Mesendoderm (in vitro differentiated cells): ENCODE measurements around the gene ACTR6.
"Not testable (repeated sequence)": the region's sequence is repeated elsewhere in the genome, so short reads cannot be mapped to it uniquely, and the experiment has no call there.

Experiments used
- DNase-seq: peaks from one replicate; pipeline ENCODE4 v3.0.0; 2013
- H2AK5ac ChIP-seq: 2 replicates; pipeline ENCODE4 v1.6.1; 2013; ENCODE audit warnings: low read length, inconsistent platforms
- H2BK120ac ChIP-seq: 2 replicates; pipeline ENCODE4 v1.6.1; 2013; ENCODE audit warnings: low read depth, mild to moderate bottlenecking, low read length, moderate library complexity, mixed read lengths
- H2BK15ac ChIP-seq: replicated peaks from 2 replicates; pipeline ENCODE4 v1.6.1; 2013; ENCODE audit warnings: low read depth, mild to moderate bottlenecking, moderate library complexity
- H2BK5ac ChIP-seq: 2 replicates; pipeline ENCODE4 v1.6.1; 2013; ENCODE audit warnings: low read length, inconsistent platforms
- H3K18ac ChIP-seq: 2 replicates; pipeline ENCODE4 v1.6.1; 2013; ENCODE audit warnings: mild to moderate bottlenecking, low read length, mixed read lengths
- H3K23ac ChIP-seq: one replicate; pipeline ENCODE4 v1.6.1; 2013; ENCODE audit warnings: low read length
- H3K27ac ChIP-seq: 2 replicates; pipeline ENCODE4 v1.5.1; 2013; ENCODE audit warnings: low read depth, mild to moderate bottlenecking, inconsistent platforms, low read length, moderate library complexity
- H3K27me3 ChIP-seq: 2 replicates; pipeline ENCODE4 v1.6.1; 2013; ENCODE audit warnings: low read length, control low read depth, mild to moderate bottlenecking, inconsistent platforms; ENCODE audit not compliant: insufficient read depth, poor library complexity
- H3K36me3 ChIP-seq: 2 replicates; pipeline ENCODE4 v1.6.1; 2013; ENCODE audit warnings: low read length, inconsistent platforms; ENCODE audit not compliant: control insufficient read depth, insufficient read depth
- H3K4ac ChIP-seq: one replicate; pipeline ENCODE4 v1.6.1; 2013; ENCODE audit warnings: low read depth, mild to moderate bottlenecking, low read length, moderate library complexity
- H3K4me1 ChIP-seq: 2 replicates; pipeline ENCODE4 v1.6.1; 2013; ENCODE audit warnings: low read depth, low read length, inconsistent platforms; ENCODE audit not compliant: control insufficient read depth
- H3K4me2 ChIP-seq: 2 replicates; pipeline ENCODE4 v1.6.1; 2013; ENCODE audit warnings: low read length
- H3K4me3 ChIP-seq: 2 replicates; pipeline ENCODE4 v1.5.1; 2013; ENCODE audit warnings: mild to moderate bottlenecking, low read length
- H3K56ac ChIP-seq: one replicate; pipeline ENCODE4 v1.6.1; 2013; ENCODE audit warnings: low read length
- H3K79me1 ChIP-seq: 2 replicates; pipeline ENCODE4 v1.6.1; 2013; ENCODE audit warnings: low read length, inconsistent platforms
- H3K79me2 ChIP-seq: 2 replicates; pipeline ENCODE4 v1.6.1; 2013; ENCODE audit warnings: mild to moderate bottlenecking, low read length; ENCODE audit not compliant: control insufficient read depth, insufficient read depth
- H3K9ac ChIP-seq: 2 replicates; pipeline ENCODE4 v1.6.1; 2013; ENCODE audit warnings: low read length, inconsistent platforms
- H4K5ac ChIP-seq: one replicate; pipeline ENCODE4 v1.6.1; 2013; ENCODE audit warnings: low read length
- H4K8ac ChIP-seq: one replicate; pipeline ENCODE4 v1.6.1; 2013; ENCODE audit warnings: low read depth, mild to moderate bottlenecking, control low read depth, low read length, moderate library complexity
- WGBS: extraction: QIAGEN DNeasy Blood & Tissue Kit; methylation state at CpG from one replicate; pipeline ENCODE4 v1.1.7; 2013; ENCODE audit warnings: low lambda C conversion rate, missing lambda C conversion rate; ENCODE audit not compliant: insufficient coverage; ENCODE audit errors: extremely low coverage; 5-methylcytosine and 5-hydroxymethylcytosine counted together

Gene ACTR6

GRCh38 chr12:100254876-100255275 is 54.3 kb downstream of the ACTR6 start:
- Histone ChIP-seq H4K5ac (no peak overlapping the region), H4K8ac (no peak overlapping the region), H2BK120ac (no peak overlapping the region), H3K79me1 (no peaks in the 10 kb centered on the region), H3K23ac (no peak overlapping the region), H3K56ac (no peak overlapping the region), H2BK15ac (no peak overlapping the region), H3K4me3 (no peak overlapping the region), H2BK5ac (no peak overlapping the region), H3K27me3 (no peaks in the 10 kb centered on the region), H3K79me2 (no peaks in the 10 kb centered on the region), H3K27ac (peak overlapping the region; percentile 1), H3K36me3 (no peaks in the 10 kb centered on the region), H3K9ac (no peak overlapping the region), H3K18ac (no peak overlapping the region), H2AK5ac (no peak overlapping the region), H3K4me1 (no peaks in the 10 kb centered on the region), H3K4me2 (no peak overlapping the region), H3K4ac (no peak overlapping the region)
- DNase-seq, result no peak
- WGBS, result no CpG with 5 or more reads among the region's 1 CpG

GRCh38 chr12:100258127-100258526 is 57.5 kb downstream of the ACTR6 start:
- Histone ChIP-seq H2AK5ac (no peak overlapping the region), H4K8ac (no peak overlapping the region), H3K9ac (no peak overlapping the region), H3K27ac (no peak overlapping the region), H3K23ac (no peak overlapping the region), H3K4ac (no peak overlapping the region), H3K27me3 (no peaks in the 10 kb centered on the region), H3K36me3 (no peaks in the 10 kb centered on the region), H4K5ac (no peak overlapping the region), H3K79me1 (no peaks in the 10 kb centered on the region), H2BK15ac (no peak overlapping the region), H3K79me2 (no peaks in the 10 kb centered on the region), H3K4me1 (no peaks in the 10 kb centered on the region), H2BK5ac (no peak overlapping the region), H3K4me2 (no peak overlapping the region), H2BK120ac (no peak overlapping the region), H3K4me3 (no peak overlapping the region), H3K18ac (no peak overlapping the region), H3K56ac (no peak overlapping the region)
- WGBS, result no CpG with 5 or more reads among the region's 1 CpG
- no peak for DNase-seq

- no peak overlapping the region for H4K8ac ChIP-seq
- WGBS, result no CpG with 5 or more reads among the region's 5 CpGs
- no peak overlapping the region for H2BK120ac ChIP-seq
- peaks cover 7% of the 10 kb centered on the region for H3K79me2 ChIP-seq
- H3K23ac ChIP-seq, result no peak overlapping the region
- no peak for DNase-seq
- no peak overlapping the region for H3K9ac ChIP-seq
- H4K5ac ChIP-seq, result no peak overlapping the region
- H3K18ac ChIP-seq, result no peak overlapping the region
- no peaks in the 10 kb centered on the region for H3K36me3 ChIP-seq
- no peak overlapping the region for H3K4me3 ChIP-seq
- H3K4me2 ChIP-seq, result no peak overlapping the region
- no peaks in the 10 kb centered on the region for H3K27me3 ChIP-seq
- no peak overlapping the region for H3K56ac ChIP-seq
- no peaks in the 10 kb centered on the region for H3K4me1 ChIP-seq
- no peak overlapping the region for H2AK5ac ChIP-seq
- H3K4ac ChIP-seq, result no peak overlapping the region
- H3K27ac ChIP-seq, result no peak overlapping the region
- H2BK5ac ChIP-seq, result no peak overlapping the region
- no peak overlapping the region for H2BK15ac ChIP-seq
- H3K79me1 ChIP-seq, result no peaks in the 10 kb centered on the region
These were observed 62.5 kb downstream of the ACTR6 start for GRCh38 chr12:100263131-100263530.

GRCh38 chr12:100265107-100265506 is 64.5 kb downstream of the ACTR6 start:
- H4K5ac ChIP-seq, H4K8ac ChIP-seq, H3K4ac ChIP-seq, H3K9ac ChIP-seq, H2BK5ac ChIP-seq, H2AK5ac ChIP-seq, H3K18ac ChIP-seq, H3K56ac ChIP-seq, H3K79me1 ChIP-seq, DNase-seq, H3K4me3 ChIP-seq, H3K4me2 ChIP-seq, H3K27ac ChIP-seq, H3K4me1 ChIP-seq, H2BK15ac ChIP-seq, H2BK120ac ChIP-seq, H3K23ac ChIP-seq, H3K36me3 ChIP-seq, H3K27me3 ChIP-seq: not testable (repeated sequence)
- no CpG with 5 or more reads among the region's 5 CpGs for WGBS
- H3K79me2 ChIP-seq, result peaks cover 18% of the 10 kb centered on the region

- Histone ChIP-seq H4K8ac (no peak overlapping the region), H4K5ac (peak overlapping the region; percentile 53), H3K9ac (peak overlapping the region; percentile 60), H2AK5ac (no peak overlapping the region), H3K23ac (no peak overlapping the region), H2BK15ac (no peak overlapping the region), H3K27me3 (no peaks in the 10 kb centered on the region), H3K4ac (no peak overlapping the region), H3K4me1 (no peaks in the 10 kb centered on the region), H3K36me3 (no peaks in the 10 kb centered on the region), H2BK5ac (no peak overlapping the region), H3K79me2 (peaks cover 22% of the 10 kb centered on the region), H3K79me1 (peaks cover 4% of the 10 kb centered on the region), H3K27ac (no peak overlapping the region), H3K4me3 (peak overlapping the region; percentile 6), H2BK120ac (no peak overlapping the region), H3K18ac (peak overlapping the region; percentile 88), H3K56ac (peak overlapping the region; percentile 88), H3K4me2 (peak overlapping the region; percentile 65)
- WGBS, result 100% methylated on average over 2 of the region's 11 CpGs
- no peak for DNase-seq
These were observed 65.3 kb downstream of the ACTR6 start for GRCh38 chr12:100265732-100266584.

- H2BK15ac ChIP-seq, result no peak overlapping the region
These were observed 65.9 kb downstream of the ACTR6 start for GRCh38 chr12:100266585-100266834.

More at GRCh38 chr12:100266585-100266834, 65.9 kb downstream of the ACTR6 start:
- peak overlapping the region; percentile 88 for H3K56ac ChIP-seq
- H3K27ac ChIP-seq, result peak overlapping the region; percentile 69
- no peak overlapping the region for H4K8ac ChIP-seq
- no peak for DNase-seq
- H3K9ac ChIP-seq, result peak overlapping the region; percentile 64
- no peak overlapping the region for H3K4ac ChIP-seq
- no CpG with 5 or more reads among the region's 6 CpGs for WGBS
- H3K27me3 ChIP-seq, result no peaks in the 10 kb centered on the region
- peak overlapping the region; percentile 53 for H4K5ac ChIP-seq
- no peaks in the 10 kb centered on the region for H3K4me1 ChIP-seq
- peak overlapping the region; percentile 64 for H3K4me3 ChIP-seq
- no peaks in the 10 kb centered on the region for H3K36me3 ChIP-seq
- H3K23ac ChIP-seq, result no peak overlapping the region
- peak overlapping the region; percentile 65 for H3K4me2 ChIP-seq
- no peak overlapping the region for H2AK5ac ChIP-seq
- peaks cover 22% of the 10 kb centered on the region for H3K79me2 ChIP-seq
- H2BK5ac ChIP-seq, result no peak overlapping the region
- peak overlapping the region; percentile 88 for H3K18ac ChIP-seq
- peaks cover 4% of the 10 kb centered on the region for H3K79me1 ChIP-seq
- no peak overlapping the region for H2BK120ac ChIP-seq
